CD1c-positive myeloid dendritic cell (primary cell): ENCODE data around the gene ZNF74.

Source experiments
- DNase-seq: peaks from one replicate; pipeline ENCODE4 v3.0.0-alpha.2; 2016; ENCODE audit errors: extremely low spot score

The ZNF74 gene

GRCh38 chr22:20420157-20420842, 26.3 kb downstream of the ZNF74 start:
- no peak for DNase-seq

GRCh38 chr22:20421507-20421874, 27.5 kb downstream of the ZNF74 start:
- DNase-seq = no peak

DNA sequence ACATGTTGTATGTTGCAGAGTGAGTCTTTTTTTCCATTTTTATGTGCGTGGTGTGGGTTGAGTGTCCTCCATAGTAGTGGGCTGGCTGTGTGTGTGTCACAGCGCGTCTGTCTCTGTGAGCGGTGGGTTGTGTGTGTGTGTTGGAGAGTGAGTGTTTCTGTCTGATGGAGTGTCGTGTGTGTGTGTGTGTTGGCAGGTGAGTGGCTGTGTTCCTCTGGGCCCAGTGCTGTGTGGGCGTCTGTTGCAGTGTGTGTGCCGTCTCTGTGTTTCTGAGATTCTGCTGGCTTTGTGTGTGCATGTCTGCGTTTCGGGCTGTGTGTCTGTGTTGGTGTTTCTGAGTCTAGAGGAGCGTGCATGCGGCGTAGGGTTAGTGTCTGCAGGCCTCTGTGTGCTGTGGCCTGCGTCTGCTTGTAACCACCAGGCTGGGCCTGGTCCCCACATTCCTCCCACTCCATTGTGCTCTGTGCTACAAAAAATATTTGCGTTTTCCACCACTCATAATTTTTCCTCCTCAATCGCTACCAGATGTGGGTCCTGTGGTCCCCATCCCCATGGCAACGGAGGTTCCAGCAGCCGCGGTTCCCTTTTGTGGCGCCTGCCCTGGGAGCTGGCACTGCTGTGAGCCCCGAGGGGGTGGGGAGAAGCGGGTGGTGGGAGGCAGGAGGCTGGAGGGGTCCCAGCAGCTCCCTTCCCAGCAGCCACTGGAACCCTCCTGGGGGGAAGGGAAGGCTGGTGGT, 28.5 kb downstream of the ZNF74 start:
- no peak for DNase-seq

GRCh38 chr22:20423008-20423905, 29.3 kb downstream of the ZNF74 start:
- no peak for DNase-seq

DNA sequence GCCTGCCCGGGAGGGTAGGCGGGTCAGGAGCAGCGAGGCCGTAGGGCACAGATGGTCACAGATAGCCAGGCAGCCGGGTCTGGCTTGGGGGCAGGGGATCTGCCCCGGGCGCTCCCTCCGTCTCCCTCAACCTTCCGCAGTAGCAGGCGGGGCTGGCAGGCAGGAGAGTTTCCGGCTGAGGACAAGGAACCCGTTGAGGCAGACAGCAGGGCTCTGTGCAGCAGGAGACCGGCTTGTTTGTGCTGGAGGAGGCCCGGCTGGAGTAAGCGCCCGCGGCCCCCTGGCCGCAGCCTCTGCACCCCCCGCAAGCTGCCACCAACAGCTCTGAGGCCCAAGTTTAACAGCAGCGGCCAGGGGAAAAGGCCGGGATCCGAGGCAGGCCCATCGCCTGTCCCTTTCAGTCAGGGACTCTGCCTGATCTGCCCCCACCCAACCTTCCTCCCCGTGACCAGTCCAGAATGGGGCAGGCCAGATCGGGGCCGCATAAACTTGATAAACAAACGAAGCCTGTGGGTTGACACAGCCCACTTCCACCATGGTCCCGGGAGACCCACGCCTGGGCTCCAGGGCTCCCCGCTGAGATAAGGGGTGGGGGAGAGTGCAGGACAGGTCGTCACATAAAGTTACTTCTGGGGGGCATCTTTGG, 30.1 kb downstream of the ZNF74 start:
- no peak for DNase-seq

- no peak for DNase-seq
Observed at GRCh38 chr22:20424568-20424931, 30.6 kb downstream of the ZNF74 start.

GRCh38 chr22:20424932-20425565, 31.1 kb downstream of the ZNF74 start:
- no peak for DNase-seq

DNA sequence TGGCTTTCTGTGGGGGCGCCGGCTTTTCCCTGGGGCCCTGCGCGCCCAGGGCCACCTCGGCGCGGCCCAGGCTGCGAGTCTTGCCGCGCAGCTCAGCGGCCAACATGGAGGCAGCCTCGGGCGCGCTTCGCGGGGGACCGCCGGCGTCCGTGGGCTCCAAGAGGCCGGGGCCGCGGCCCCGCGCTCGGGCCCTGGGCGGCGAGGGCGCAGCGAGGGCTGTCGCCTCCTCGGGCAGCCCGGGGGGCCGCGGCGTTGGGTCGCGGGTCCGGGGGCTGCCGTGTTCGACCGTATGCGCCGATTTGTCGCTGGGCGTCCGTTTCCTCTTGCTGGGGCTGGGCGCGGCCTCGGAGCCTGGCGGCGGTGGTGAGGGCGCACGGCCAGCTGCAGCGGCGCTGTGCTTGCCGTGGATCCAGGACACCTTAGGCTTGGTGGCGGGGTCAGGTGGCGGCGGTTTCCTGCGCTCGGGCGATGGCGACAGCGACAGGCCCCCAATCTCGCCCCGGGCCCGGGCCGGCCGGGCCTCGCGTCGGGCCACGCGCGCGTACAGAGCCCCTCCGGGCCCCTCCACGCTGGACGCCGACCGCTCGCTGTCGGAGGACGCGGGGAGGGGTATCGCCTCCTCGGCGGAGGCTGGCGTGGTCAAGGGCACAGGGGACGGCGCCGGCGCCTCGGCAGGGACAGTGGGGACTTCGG, 31.8 kb downstream of the ZNF74 start:
- DNase-seq = no peak

GRCh38 chr22:20426259-20426615, 32.3 kb downstream of the ZNF74 start:
- DNase-seq = no peak

DNA sequence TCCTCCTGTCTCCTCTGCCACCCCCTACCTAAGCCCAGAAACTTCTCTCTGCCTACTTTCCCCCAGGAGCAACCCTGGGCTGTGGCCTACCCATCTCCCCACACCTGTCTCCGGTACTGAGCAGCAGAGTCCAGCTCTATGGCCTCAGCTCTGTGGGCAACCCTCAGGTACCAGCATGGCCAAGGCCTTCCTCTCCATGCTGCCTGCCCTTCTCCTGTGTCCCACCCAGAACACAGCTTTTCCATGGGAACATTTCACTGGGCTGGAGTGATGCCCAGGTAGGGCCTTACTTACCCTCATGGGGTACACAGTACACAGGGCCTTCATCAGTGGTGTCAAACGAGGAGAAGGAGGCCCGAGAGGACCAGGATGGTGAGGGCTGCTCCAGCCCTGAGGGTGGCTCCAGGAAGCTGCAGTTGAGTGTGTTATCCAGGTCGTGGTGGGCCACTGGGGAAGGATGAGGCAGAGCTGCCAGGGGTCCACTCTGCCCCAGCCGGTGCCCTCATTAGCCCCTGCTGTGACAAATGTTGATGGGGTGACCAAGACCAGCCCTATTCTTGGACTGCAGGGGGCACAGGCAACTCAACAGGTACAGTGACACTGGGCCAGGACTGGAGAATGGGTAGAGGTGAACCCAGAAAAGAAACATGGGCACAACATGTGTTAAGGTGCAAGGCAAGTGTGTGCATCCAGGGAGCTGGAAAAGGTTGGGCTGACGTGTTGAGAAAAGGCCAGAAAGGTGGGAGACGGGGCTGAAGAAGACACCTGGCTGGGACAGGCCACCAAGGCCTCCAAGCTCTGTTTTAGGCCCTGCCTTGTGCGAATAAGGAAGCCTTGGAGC, 33.4 kb downstream of the ZNF74 start:
- DNase-seq = no peak

- no peak for DNase-seq
Observed at GRCh38 chr22:20427945-20428417, 34.0 kb downstream of the ZNF74 start.

- DNase-seq = no peak
Observed at GRCh38 chr22:20428496-20429253, 34.7 kb downstream of the ZNF74 start.

GRCh38 chr22:20429254-20430100, 35.5 kb downstream of the ZNF74 start:
- DNase-seq = peak; percentile 88

- no peak for DNase-seq
Observed at GRCh38 chr22:20430101-20430719, 36.3 kb downstream of the ZNF74 start.

GRCh38 chr22:20430720-20431510, 37.0 kb downstream of the ZNF74 start:
- peak; percentile 70 for DNase-seq

GRCh38 chr22:20431511-20432192, 37.7 kb downstream of the ZNF74 start:
- DNase-seq = no peak
